ENCODE measurements around the gene ADAMTS9.

DNA sequence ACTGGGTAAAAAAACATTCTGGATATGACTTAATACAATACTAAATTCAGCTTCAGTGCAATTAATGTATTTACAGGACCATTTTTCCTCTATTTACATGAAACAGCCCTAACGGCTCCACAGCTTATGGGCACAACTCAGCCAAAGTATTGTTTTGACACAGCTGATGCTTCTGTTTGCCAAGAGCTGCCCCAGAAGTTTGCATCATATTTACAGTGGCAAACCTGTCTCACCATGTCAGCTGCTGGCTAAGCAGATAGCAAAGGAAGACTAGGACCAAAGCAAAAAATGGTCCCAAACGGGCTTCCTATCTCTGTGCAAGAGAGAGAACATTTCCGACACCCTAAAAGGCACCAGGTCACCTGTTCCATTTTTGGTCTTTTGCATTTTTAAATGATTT is 94.5 kb downstream of the ADAMTS9 start:
- TF ChIP-seq, protein P1, sequence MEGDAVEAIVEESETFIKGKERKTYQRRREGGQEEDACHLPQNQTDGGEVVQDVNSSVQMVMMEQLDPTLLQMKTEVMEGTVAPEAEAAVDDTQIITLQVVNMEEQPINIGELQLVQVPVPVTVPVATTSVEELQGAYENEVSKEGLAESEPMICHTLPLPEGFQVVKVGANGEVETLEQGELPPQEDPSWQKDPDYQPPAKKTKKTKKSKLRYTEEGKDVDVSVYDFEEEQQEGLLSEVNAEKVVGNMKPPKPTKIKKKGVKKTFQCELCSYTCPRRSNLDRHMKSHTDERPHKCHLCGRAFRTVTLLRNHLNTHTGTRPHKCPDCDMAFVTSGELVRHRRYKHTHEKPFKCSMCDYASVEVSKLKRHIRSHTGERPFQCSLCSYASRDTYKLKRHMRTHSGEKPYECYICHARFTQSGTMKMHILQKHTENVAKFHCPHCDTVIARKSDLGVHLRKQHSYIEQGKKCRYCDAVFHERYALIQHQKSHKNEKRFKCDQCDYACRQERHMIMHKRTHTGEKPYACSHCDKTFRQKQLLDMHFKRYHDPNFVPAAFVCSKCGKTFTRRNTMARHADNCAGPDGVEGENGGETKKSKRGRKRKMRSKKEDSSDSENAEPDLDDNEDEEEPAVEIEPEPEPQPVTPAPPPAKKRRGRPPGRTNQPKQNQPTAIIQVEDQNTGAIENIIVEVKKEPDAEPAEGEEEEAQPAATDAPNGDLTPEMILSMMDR (IDR thresholded peaks at IDR 0.05), result no peak
- no peak for TF ChIP-seq POLR2A (IDR thresholded peaks at IDR 0.05)
- no peak for TF ChIP-seq EP300 (IDR thresholded peaks at IDR 0.05)

All from ovary (tissue), 3 donors.